ENCODE measurements around the gene NKD1.

The NKD1 gene

GRCh38 chr16:50607970-50608557, 59.9 kb downstream of the NKD1 start:
- Histone ChIP-seq H3K27ac (ENCODE audit: low read length) (peak overlapping the region; percentile 85), H3K9me3 (ENCODE audit: control insufficient read depth in 2 of 2, low read length in 2 of 2) (no peaks in the 10 kb centered on the region), H3K4me1 (ENCODE audit: control insufficient read depth, insufficient read depth, low read length) (peaks cover 83% of the 10 kb centered on the region), H3K9ac (ENCODE audit: low read length in 2 of 2) (no peak overlapping the region), H3K27me3 (ENCODE audit: control insufficient read depth in 1 of 2, insufficient read depth in 2 of 2, low read length in 2 of 2) (no peaks in the 10 kb centered on the region), H3K36me3 (ENCODE audit: control insufficient read depth in 2 of 2, insufficient read depth in 2 of 2, low read length in 2 of 2) (no peaks in the 10 kb centered on the region), H3K4me3 (ENCODE audit: low read length in 2 of 2) (no peak overlapping the region)

GRCh38 chr16:50609049-50609448, 60.9 kb downstream of the NKD1 start:
- Histone ChIP-seq H3K36me3 (ENCODE audit: control insufficient read depth in 2 of 2, insufficient read depth in 2 of 2, low read length in 2 of 2) (no peaks in the 10 kb centered on the region), H3K27me3 (ENCODE audit: control insufficient read depth in 1 of 2, insufficient read depth in 2 of 2, low read length in 2 of 2) (no peaks in the 10 kb centered on the region), H3K4me1 (ENCODE audit: control insufficient read depth, insufficient read depth, low read length) (peaks cover 82% of the 10 kb centered on the region), H3K4me3 (ENCODE audit: low read length in 2 of 2) (no peak overlapping the region), H3K9me3 (ENCODE audit: control insufficient read depth in 2 of 2, low read length in 2 of 2) (no peaks in the 10 kb centered on the region), H3K9ac (ENCODE audit: low read length in 2 of 2) (no peak overlapping the region), H3K27ac (ENCODE audit: low read length) (peak overlapping the region; percentile 85)

- no peaks in the 10 kb centered on the region for H3K9me3 ChIP-seq (ENCODE audit: control insufficient read depth in 2 of 2, low read length in 2 of 2)
- H3K4me3 ChIP-seq (ENCODE audit: low read length in 2 of 2) = no peak overlapping the region
- no peaks in the 10 kb centered on the region for H3K36me3 ChIP-seq (ENCODE audit: control insufficient read depth in 2 of 2, insufficient read depth in 2 of 2, low read length in 2 of 2)
- peak overlapping the region; percentile 85 for H3K27ac ChIP-seq (ENCODE audit: low read length)
- H3K9ac ChIP-seq (ENCODE audit: low read length in 2 of 2) = peak overlapping the region in 1 of 2 donors; percentile 29
- peaks cover 82% of the 10 kb centered on the region for H3K4me1 ChIP-seq (ENCODE audit: control insufficient read depth, insufficient read depth, low read length)
- H3K27me3 ChIP-seq (ENCODE audit: control insufficient read depth in 1 of 2, insufficient read depth in 2 of 2, low read length in 2 of 2) = no peaks in the 10 kb centered on the region
Measured at GRCh38 chr16:50609471-50609870, 61.3 kb downstream of the NKD1 start.

- Histone ChIP-seq H3K36me3 (ENCODE audit: control insufficient read depth in 2 of 2, insufficient read depth in 2 of 2, low read length in 2 of 2) (no peaks in the 10 kb centered on the region), H3K9ac (ENCODE audit: low read length in 2 of 2) (peak overlapping the region in 1 of 2 donors; percentile 35), H3K27ac (ENCODE audit: low read length) (peak overlapping the region; percentile 85), H3K27me3 (ENCODE audit: control insufficient read depth in 1 of 2, insufficient read depth in 2 of 2, low read length in 2 of 2) (no peaks in the 10 kb centered on the region), H3K4me3 (ENCODE audit: low read length in 2 of 2) (no peak overlapping the region), H3K9me3 (ENCODE audit: control insufficient read depth in 2 of 2, low read length in 2 of 2) (no peaks in the 10 kb centered on the region), H3K4me1 (ENCODE audit: control insufficient read depth, insufficient read depth, low read length) (peaks cover 82% of the 10 kb centered on the region)
Measured at GRCh38 chr16:50610331-50611262, 62.4 kb downstream of the NKD1 start.

- Histone ChIP-seq H3K27ac (ENCODE audit: low read length) (peak overlapping the region; percentile 85), H3K36me3 (ENCODE audit: control insufficient read depth in 2 of 2, insufficient read depth in 2 of 2, low read length in 2 of 2) (no peaks in the 10 kb centered on the region), H3K4me3 (ENCODE audit: low read length in 2 of 2) (no peak overlapping the region), H3K4me1 (ENCODE audit: control insufficient read depth, insufficient read depth, low read length) (peaks cover 85% of the 10 kb centered on the region), H3K27me3 (ENCODE audit: control insufficient read depth in 1 of 2, insufficient read depth in 2 of 2, low read length in 2 of 2) (no peaks in the 10 kb centered on the region), H3K9ac (ENCODE audit: low read length in 2 of 2) (peak overlapping the region in 1 of 2 donors; percentile 21), H3K9me3 (ENCODE audit: control insufficient read depth in 2 of 2, low read length in 2 of 2) (no peaks in the 10 kb centered on the region)
Measured at GRCh38 chr16:50611332-50611934, 63.2 kb downstream of the NKD1 start.

GRCh38 chr16:50611995-50612848, 64.0 kb downstream of the NKD1 start:
- no peaks in the 10 kb centered on the region for H3K36me3 ChIP-seq (ENCODE audit: control insufficient read depth in 2 of 2, insufficient read depth in 2 of 2, low read length in 2 of 2)
- H3K4me1 ChIP-seq (ENCODE audit: control insufficient read depth, insufficient read depth, low read length) = peaks cover 89% of the 10 kb centered on the region
- peak overlapping the region; percentile 85 for H3K27ac ChIP-seq (ENCODE audit: low read length)
- H3K9ac ChIP-seq (ENCODE audit: low read length in 2 of 2) = peak overlapping the region in 1 of 2 donors; percentile 13
- H3K27me3 ChIP-seq (ENCODE audit: control insufficient read depth in 1 of 2, insufficient read depth in 2 of 2, low read length in 2 of 2) = no peaks in the 10 kb centered on the region
- peak overlapping the region in 1 of 2 donors; percentile 50 for H3K4me3 ChIP-seq (ENCODE audit: low read length in 2 of 2)
- H3K9me3 ChIP-seq (ENCODE audit: control insufficient read depth in 2 of 2, low read length in 2 of 2) = no peaks in the 10 kb centered on the region

- no peaks in the 10 kb centered on the region for H3K27me3 ChIP-seq (ENCODE audit: control insufficient read depth in 1 of 2, insufficient read depth in 2 of 2, low read length in 2 of 2)
- H3K36me3 ChIP-seq (ENCODE audit: control insufficient read depth in 2 of 2, insufficient read depth in 2 of 2, low read length in 2 of 2) = no peaks in the 10 kb centered on the region
- peaks cover 91% of the 10 kb centered on the region for H3K4me1 ChIP-seq (ENCODE audit: control insufficient read depth, insufficient read depth, low read length)
- peak overlapping the region; percentile 85 for H3K27ac ChIP-seq (ENCODE audit: low read length)
- H3K4me3 ChIP-seq (ENCODE audit: low read length in 2 of 2) = peak overlapping the region in 1 of 2 donors; percentile 50
- no peak overlapping the region for H3K9ac ChIP-seq (ENCODE audit: low read length in 2 of 2)
- H3K9me3 ChIP-seq (ENCODE audit: control insufficient read depth in 2 of 2, low read length in 2 of 2) = no peaks in the 10 kb centered on the region
Measured at GRCh38 chr16:50612849-50613198, 64.6 kb downstream of the NKD1 start.

GRCh38 chr16:50613281-50613963, 65.2 kb downstream of the NKD1 start:
- Histone ChIP-seq H3K36me3 (ENCODE audit: control insufficient read depth in 2 of 2, insufficient read depth in 2 of 2, low read length in 2 of 2) (no peaks in the 10 kb centered on the region), H3K4me1 (ENCODE audit: control insufficient read depth, insufficient read depth, low read length) (peaks cover 91% of the 10 kb centered on the region), H3K27ac (ENCODE audit: low read length) (peak overlapping the region; percentile 85), H3K4me3 (ENCODE audit: low read length in 2 of 2) (peak overlapping the region in 1 of 2 donors; percentile 50), H3K27me3 (ENCODE audit: control insufficient read depth in 1 of 2, insufficient read depth in 2 of 2, low read length in 2 of 2) (no peaks in the 10 kb centered on the region), H3K9ac (ENCODE audit: low read length in 2 of 2) (peak overlapping the region; percentile 5 to 55), H3K9me3 (ENCODE audit: control insufficient read depth in 2 of 2, low read length in 2 of 2) (no peaks in the 10 kb centered on the region)

GRCh38 chr16:50613964-50614474, 65.8 kb downstream of the NKD1 start:
- Histone ChIP-seq H3K9ac (ENCODE audit: low read length in 2 of 2) (peak overlapping the region; percentile 5 to 51), H3K27ac (ENCODE audit: low read length) (peak overlapping the region; percentile 85), H3K4me1 (ENCODE audit: control insufficient read depth, insufficient read depth, low read length) (peaks cover 86% of the 10 kb centered on the region)

More at GRCh38 chr16:50613964-50614474, 65.8 kb downstream of the NKD1 start:
- Histone ChIP-seq H3K4me3 (ENCODE audit: low read length in 2 of 2) (peak overlapping the region in 1 of 2 donors; percentile 50), H3K36me3 (ENCODE audit: control insufficient read depth in 2 of 2, insufficient read depth in 2 of 2, low read length in 2 of 2) (no peaks in the 10 kb centered on the region), H3K27me3 (ENCODE audit: control insufficient read depth in 1 of 2, insufficient read depth in 2 of 2, low read length in 2 of 2) (no peaks in the 10 kb centered on the region), H3K9me3 (ENCODE audit: control insufficient read depth in 2 of 2, low read length in 2 of 2) (no peaks in the 10 kb centered on the region)
